ENCODE results near the gene UBL3. TPM values are rescaled to one million over a fixed set of nuclear protein-coding genes. Genes with fewer than 3 reads are reported as not detected.

UBL3 gene
- total and polyA plus RNA-seq, 8 donors = 37.2 to 50.4 (median 44.3) TPM

DNA sequence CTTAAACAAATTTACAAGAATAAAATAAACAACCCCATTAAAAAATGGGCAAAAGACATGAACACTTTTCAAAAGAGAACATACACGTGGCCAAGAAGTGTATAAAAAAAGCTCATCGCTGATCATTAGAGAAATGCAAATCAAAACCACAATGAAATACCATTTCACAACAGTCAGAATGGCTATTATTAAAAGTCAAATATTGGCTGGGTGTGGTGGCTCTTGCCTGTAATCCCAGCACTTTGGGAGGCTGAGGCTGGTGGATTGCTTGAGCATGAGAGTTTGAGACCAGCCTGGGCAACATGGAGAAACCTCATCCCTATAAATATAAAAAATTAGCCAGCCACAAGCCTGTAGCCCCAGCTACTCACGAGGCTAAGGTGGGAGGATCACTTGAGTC, 89.9 kb downstream of the UBL3 start:
- TF ChIP-seq, protein P1, sequence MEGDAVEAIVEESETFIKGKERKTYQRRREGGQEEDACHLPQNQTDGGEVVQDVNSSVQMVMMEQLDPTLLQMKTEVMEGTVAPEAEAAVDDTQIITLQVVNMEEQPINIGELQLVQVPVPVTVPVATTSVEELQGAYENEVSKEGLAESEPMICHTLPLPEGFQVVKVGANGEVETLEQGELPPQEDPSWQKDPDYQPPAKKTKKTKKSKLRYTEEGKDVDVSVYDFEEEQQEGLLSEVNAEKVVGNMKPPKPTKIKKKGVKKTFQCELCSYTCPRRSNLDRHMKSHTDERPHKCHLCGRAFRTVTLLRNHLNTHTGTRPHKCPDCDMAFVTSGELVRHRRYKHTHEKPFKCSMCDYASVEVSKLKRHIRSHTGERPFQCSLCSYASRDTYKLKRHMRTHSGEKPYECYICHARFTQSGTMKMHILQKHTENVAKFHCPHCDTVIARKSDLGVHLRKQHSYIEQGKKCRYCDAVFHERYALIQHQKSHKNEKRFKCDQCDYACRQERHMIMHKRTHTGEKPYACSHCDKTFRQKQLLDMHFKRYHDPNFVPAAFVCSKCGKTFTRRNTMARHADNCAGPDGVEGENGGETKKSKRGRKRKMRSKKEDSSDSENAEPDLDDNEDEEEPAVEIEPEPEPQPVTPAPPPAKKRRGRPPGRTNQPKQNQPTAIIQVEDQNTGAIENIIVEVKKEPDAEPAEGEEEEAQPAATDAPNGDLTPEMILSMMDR (IDR thresholded peaks at IDR 0.05) = no peak
- intact Hi-C loops (cut with DNase I) = no loop called here
- no peak overlapping the region for H3K4me3 ChIP-seq
- DNase-seq (no peak), ATAC-seq (no peak)
- H3K9me3 ChIP-seq = no peaks in the 10 kb centered on the region
- H3K36me3 ChIP-seq = no peaks in the 10 kb centered on the region
- H3K27ac ChIP-seq = no peak overlapping the region
- H3K4me1 ChIP-seq = peaks cover 0 to 11% of the 10 kb centered on the region in 2 donors
- no peaks in the 10 kb centered on the region for H3K27me3 ChIP-seq

DNA sequence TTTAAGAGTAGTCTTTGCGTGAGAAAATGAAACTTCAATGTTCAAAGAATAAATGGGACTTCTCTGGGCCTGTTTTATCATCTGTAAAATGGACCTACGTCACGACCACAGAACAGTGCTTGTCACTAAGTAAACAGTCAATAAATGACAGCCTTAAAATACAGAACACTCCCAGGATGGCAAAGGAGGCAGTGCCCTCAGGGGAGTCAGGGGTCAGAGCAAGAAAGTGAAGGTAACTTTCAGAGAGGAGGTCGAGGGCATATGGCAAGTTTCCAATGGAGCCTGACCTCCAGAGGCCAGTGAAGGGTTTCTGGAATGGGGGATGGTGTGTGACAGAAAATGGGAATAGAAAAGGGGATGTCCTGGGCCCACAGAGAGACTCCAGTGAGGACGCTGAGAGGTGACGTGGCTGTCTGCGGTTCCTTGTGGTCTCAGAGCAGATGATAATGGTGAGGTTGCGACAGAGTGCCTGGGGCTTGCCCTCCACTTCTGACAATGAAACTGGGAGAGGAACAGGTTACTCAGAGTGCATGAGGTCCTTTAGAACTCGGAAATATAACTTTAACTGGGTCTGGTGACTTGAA, 91.8 kb downstream of the UBL3 start:
- H3K9me3 ChIP-seq = no peaks in the 10 kb centered on the region
- peaks cover 0 to 11% of the 10 kb centered on the region in 2 donors for H3K4me1 ChIP-seq
- intact Hi-C loops (cut with DNase I) = loop anchor here in 1 of 2 donors (10.0 kb wide), 1 partner anchor 356 kb away; no protein-coding TSS in a partner anchor
- ATAC-seq (peak; percentile 79), DNase-seq (peak in 2 of 4 donors; percentile 81 to 85)
- H3K4me3 ChIP-seq = no peak overlapping the region
- no peaks in the 10 kb centered on the region for H3K36me3 ChIP-seq
- no peaks in the 10 kb centered on the region for H3K27me3 ChIP-seq
- TF ChIP-seq, protein P1 (IDR thresholded peaks at IDR 0.05) = no peak
- peak overlapping the region in 1 of 2 donors; percentile 23 for H3K27ac ChIP-seq

DNA sequence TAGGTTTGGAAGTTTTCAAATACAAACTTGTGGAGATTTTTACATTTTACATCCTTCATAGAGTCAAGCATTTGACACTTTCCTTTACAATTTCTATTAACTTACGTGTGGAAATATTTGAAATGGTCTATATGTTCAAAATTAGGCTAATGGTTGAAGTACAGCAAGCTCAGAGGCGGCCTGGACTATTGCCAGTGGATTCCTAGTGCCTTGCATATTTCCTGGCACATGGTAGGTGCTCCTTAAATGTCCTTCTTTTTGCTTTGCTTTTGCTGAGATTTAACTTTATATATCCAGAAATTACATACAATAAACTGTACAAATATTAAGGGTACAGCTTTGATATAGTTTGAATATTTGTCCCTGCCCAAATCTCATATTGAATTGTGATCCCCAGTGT, 93.9 kb downstream of the UBL3 start:
- Histone ChIP-seq H3K9me3 (no peaks in the 10 kb centered on the region), H3K4me1 (peaks cover 0 to 11% of the 10 kb centered on the region in 2 donors), H3K4me3 (no peak overlapping the region), H3K27me3 (no peaks in the 10 kb centered on the region), H3K36me3 (no peaks in the 10 kb centered on the region), H3K27ac (no peak overlapping the region)
- TF ChIP-seq, protein P1 (IDR thresholded peaks at IDR 0.05) = no peak
- ATAC-seq (no peak), DNase-seq (no peak)
- intact Hi-C loops (cut with DNase I) = loop anchor here in 1 of 2 donors (10.0 kb wide), 1 partner anchor 358 kb away; no protein-coding TSS in a partner anchor

DNA sequence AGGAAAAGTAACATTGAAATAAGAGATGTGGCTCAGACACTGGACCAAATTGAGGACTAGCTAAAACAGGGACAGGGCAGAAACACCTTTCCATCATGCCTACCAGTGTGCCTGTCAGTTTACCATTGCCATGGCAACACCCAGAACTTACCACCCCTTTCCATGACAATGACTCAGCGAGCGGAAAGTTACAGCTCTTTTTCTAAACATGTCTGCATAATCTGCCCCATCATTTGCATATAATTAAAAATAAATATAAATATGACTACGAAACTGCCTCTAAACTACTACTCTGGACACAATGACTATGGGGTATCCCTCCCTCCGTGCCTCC, 96.0 kb downstream of the UBL3 start:
- Histone ChIP-seq H3K36me3 (no peaks in the 10 kb centered on the region), H3K9me3 (no peaks in the 10 kb centered on the region), H3K4me3 (no peak overlapping the region), H3K4me1 (peaks cover 0 to 11% of the 10 kb centered on the region in 2 donors), H3K27me3 (no peaks in the 10 kb centered on the region), H3K27ac (no peak overlapping the region)
- intact Hi-C loops (cut with DNase I) = loop anchor here in 1 of 2 donors (10.0 kb wide), 1 partner anchor 360 kb away; no protein-coding TSS in a partner anchor
- no peak for DNase-seq
- TF ChIP-seq, protein P1 (IDR thresholded peaks at IDR 0.05) = no peak
- no peak for ATAC-seq

DNA sequence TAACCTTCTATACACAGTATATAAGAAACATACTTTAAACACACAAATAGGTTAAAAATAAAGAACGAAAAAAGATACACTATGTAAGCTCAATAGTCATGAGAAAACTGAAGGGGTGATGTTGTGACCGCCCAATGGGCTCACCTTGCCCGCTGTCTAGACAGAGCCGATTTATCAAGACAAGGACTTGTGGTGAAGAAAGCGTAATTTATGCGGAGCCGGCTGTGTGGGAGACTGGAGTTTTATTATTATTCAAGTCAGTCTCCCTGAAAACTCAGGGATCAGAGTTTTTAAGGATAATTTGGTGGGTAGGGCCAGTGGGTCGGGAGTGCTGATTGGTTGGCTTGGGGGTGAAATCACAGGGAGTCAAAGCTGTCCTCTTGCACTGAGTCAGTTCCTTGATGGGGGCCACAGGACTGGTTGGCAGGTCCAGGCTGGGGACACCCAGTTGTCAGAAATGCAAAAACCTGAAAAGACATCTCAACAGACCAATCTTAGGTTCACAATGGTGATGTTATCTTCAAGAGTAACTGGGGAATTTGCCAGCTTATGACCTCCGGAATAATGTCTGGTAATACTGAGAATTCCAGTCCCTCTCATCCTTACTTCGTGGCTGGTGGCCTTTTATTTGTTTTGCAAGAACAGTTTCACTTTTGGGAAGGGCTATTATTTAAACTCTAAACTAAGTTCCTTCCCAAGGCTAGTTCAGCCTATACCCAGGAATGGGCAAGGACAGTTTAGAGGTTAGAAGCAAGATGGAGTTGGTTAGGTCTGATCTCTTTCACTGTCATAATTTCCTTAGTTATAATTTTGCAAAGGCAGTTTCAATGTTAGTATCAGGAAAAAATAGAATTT, 96.6 kb downstream of the UBL3 start:
- DNase-seq (no peak), ATAC-seq (no peak)
- Histone ChIP-seq H3K27ac (no peak overlapping the region), H3K4me3 (no peak overlapping the region), H3K4me1 (peaks cover 0 to 5% of the 10 kb centered on the region in 2 donors), H3K9me3 (no peaks in the 10 kb centered on the region), H3K27me3 (no peaks in the 10 kb centered on the region), H3K36me3 (no peaks in the 10 kb centered on the region)
- intact Hi-C loops (cut with DNase I) = loop anchor here in 1 of 2 donors (10.0 kb wide), 1 partner anchor 361 kb away; no protein-coding TSS in a partner anchor
- TF ChIP-seq, protein P1 (IDR thresholded peaks at IDR 0.05) = no peak
